Measurements from ENCODE around the gene KIF26B.

KIF26B gene

GRCh38 chr1:245365095-245366020 lies 210.6 kb downstream of the KIF26B start:
- Histone ChIP-seq H3K4me1 (ENCODE audit: insufficient read depth, low read length) (no peaks in the 10 kb centered on the region), H3K36me3 (ENCODE audit: insufficient read depth, low read length) (no peaks in the 10 kb centered on the region), H3K9me3 (ENCODE audit: control insufficient read depth, insufficient read depth, low read length) (peaks cover 3% of the 10 kb centered on the region; the same call in 1 of the 2 replicates), H3K9ac (ENCODE audit: low read depth, low read length) (no peak overlapping the region)

- Histone ChIP-seq H3K4me1 (ENCODE audit: insufficient read depth, low read length) (no peaks in the 10 kb centered on the region), H3K9ac (ENCODE audit: low read depth, low read length) (no peak overlapping the region), H3K36me3 (ENCODE audit: insufficient read depth, low read length) (no peaks in the 10 kb centered on the region), H3K9me3 (ENCODE audit: control insufficient read depth, insufficient read depth, low read length) (peaks cover 3% of the 10 kb centered on the region; the same call in 1 of the 2 replicates)
Observed at GRCh38 chr1:245366886-245367285, 212.1 kb downstream of the KIF26B start.

- H3K36me3 ChIP-seq (ENCODE audit: insufficient read depth, low read length): no peaks in the 10 kb centered on the region
- no peak overlapping the region for H3K9ac ChIP-seq (ENCODE audit: low read depth, low read length)
- H3K9me3 ChIP-seq (ENCODE audit: control insufficient read depth, insufficient read depth, low read length): peaks cover 6% of the 10 kb centered on the region
- no peaks in the 10 kb centered on the region for H3K4me1 ChIP-seq (ENCODE audit: insufficient read depth, low read length)
Observed at GRCh38 chr1:245370175-245370825, 215.5 kb downstream of the KIF26B start.

GRCh38 chr1:245370905-245371581 lies 216.3 kb downstream of the KIF26B start:
- no peaks in the 10 kb centered on the region for H3K36me3 ChIP-seq (ENCODE audit: insufficient read depth, low read length)
- no peak overlapping the region for H3K9ac ChIP-seq (ENCODE audit: low read depth, low read length)
- no peaks in the 10 kb centered on the region for H3K4me1 ChIP-seq (ENCODE audit: insufficient read depth, low read length)
- H3K9me3 ChIP-seq (ENCODE audit: control insufficient read depth, insufficient read depth, low read length): peaks cover 6% of the 10 kb centered on the region

GRCh38 chr1:245373131-245373530 lies 218.3 kb downstream of the KIF26B start:
- Histone ChIP-seq H3K9ac (ENCODE audit: low read depth, low read length) (no peak overlapping the region), H3K9me3 (ENCODE audit: control insufficient read depth, insufficient read depth, low read length) (peaks cover 6% of the 10 kb centered on the region), H3K36me3 (ENCODE audit: insufficient read depth, low read length) (no peaks in the 10 kb centered on the region), H3K4me1 (ENCODE audit: insufficient read depth, low read length) (peaks cover 6% of the 10 kb centered on the region; the same call in 1 of the 2 replicates)

- H3K4me1 ChIP-seq (ENCODE audit: insufficient read depth, low read length): peaks cover 19% of the 10 kb centered on the region
- peaks cover 6% of the 10 kb centered on the region for H3K9me3 ChIP-seq (ENCODE audit: control insufficient read depth, insufficient read depth, low read length)
- H3K36me3 ChIP-seq (ENCODE audit: insufficient read depth, low read length): no peaks in the 10 kb centered on the region
- no peak overlapping the region for H3K9ac ChIP-seq (ENCODE audit: low read depth, low read length)
Observed at GRCh38 chr1:245375789-245376460, 221.1 kb downstream of the KIF26B start.

GRCh38 chr1:245377854-245378253 lies 223.1 kb downstream of the KIF26B start:
- Histone ChIP-seq H3K9me3 (ENCODE audit: control insufficient read depth, insufficient read depth, low read length) (peaks cover under 1% of the 10 kb centered on the region; the same call in 1 of the 2 replicates), H3K36me3 (ENCODE audit: insufficient read depth, low read length) (no peaks in the 10 kb centered on the region), H3K9ac (ENCODE audit: low read depth, low read length) (no peak overlapping the region), H3K4me1 (ENCODE audit: insufficient read depth, low read length) (peaks cover 19% of the 10 kb centered on the region)

GRCh38 chr1:245378311-245378722 lies 223.5 kb downstream of the KIF26B start:
- Histone ChIP-seq H3K4me1 (ENCODE audit: insufficient read depth, low read length) (peaks cover 22% of the 10 kb centered on the region), H3K9me3 (ENCODE audit: control insufficient read depth, insufficient read depth, low read length) (no peaks in the 10 kb centered on the region), H3K9ac (ENCODE audit: low read depth, low read length) (no peak overlapping the region), H3K36me3 (ENCODE audit: insufficient read depth, low read length) (no peaks in the 10 kb centered on the region)

- H3K9ac ChIP-seq (ENCODE audit: low read depth, low read length): no peak overlapping the region
- peaks cover 27% of the 10 kb centered on the region for H3K4me1 ChIP-seq (ENCODE audit: insufficient read depth, low read length)
- no peaks in the 10 kb centered on the region for H3K9me3 ChIP-seq (ENCODE audit: control insufficient read depth, insufficient read depth, low read length)
- no peaks in the 10 kb centered on the region for H3K36me3 ChIP-seq (ENCODE audit: insufficient read depth, low read length)
Observed at GRCh38 chr1:245378745-245379144, 224.0 kb downstream of the KIF26B start.

GRCh38 chr1:245380790-245381535 lies 226.2 kb downstream of the KIF26B start:
- H3K9ac ChIP-seq (ENCODE audit: low read depth, low read length): no peak overlapping the region
- H3K36me3 ChIP-seq (ENCODE audit: insufficient read depth, low read length): no peaks in the 10 kb centered on the region
- H3K4me1 ChIP-seq (ENCODE audit: insufficient read depth, low read length): peaks cover 27% of the 10 kb centered on the region
- H3K9me3 ChIP-seq (ENCODE audit: control insufficient read depth, insufficient read depth, low read length): no peaks in the 10 kb centered on the region

- H3K4me1 ChIP-seq (ENCODE audit: insufficient read depth, low read length): peaks cover 22% of the 10 kb centered on the region
- no peaks in the 10 kb centered on the region for H3K36me3 ChIP-seq (ENCODE audit: insufficient read depth, low read length)
- H3K9me3 ChIP-seq (ENCODE audit: control insufficient read depth, insufficient read depth, low read length): no peaks in the 10 kb centered on the region
- no peak overlapping the region for H3K9ac ChIP-seq (ENCODE audit: low read depth, low read length)
Observed at GRCh38 chr1:245382981-245383380, 228.2 kb downstream of the KIF26B start.

- no peak overlapping the region for H3K9ac ChIP-seq (ENCODE audit: low read depth, low read length)
- H3K36me3 ChIP-seq (ENCODE audit: insufficient read depth, low read length): no peaks in the 10 kb centered on the region
- peaks cover 19% of the 10 kb centered on the region for H3K4me1 ChIP-seq (ENCODE audit: insufficient read depth, low read length)
- no peaks in the 10 kb centered on the region for H3K9me3 ChIP-seq (ENCODE audit: control insufficient read depth, insufficient read depth, low read length)
Observed at GRCh38 chr1:245383396-245384330, 228.9 kb downstream of the KIF26B start.

Data from ES-I3 (cell line).